H9 (cell line): Measurements from ENCODE around the gene IQGAP2. TPM values are rescaled to one million over a fixed set of nuclear protein-coding genes. Genes with fewer than 3 reads are reported as not detected.
A peak's percentile ranks its signal among the peaks of the same experiment; 100 is the strongest.

ENCODE experiments used
- DNase-seq: peaks from one replicate; pipeline ENCODE4 v3.0.0-alpha.2; 2017
- H2AFZ ChIP-seq: one replicate; pipeline ENCODE4 v1.6.1; 2013; ENCODE audit warnings: mild to moderate bottlenecking, low read length, control low read depth, moderate library complexity
- H2AK5ac ChIP-seq: 2 replicates; pipeline ENCODE4 v1.6.1; 2013; ENCODE audit warnings: low read length, control low read depth, mixed read lengths; ENCODE audit not compliant: insufficient read length
- H2BK120ac ChIP-seq: one replicate; pipeline ENCODE4 v1.6.1; 2013; ENCODE audit warnings: low read depth, mild to moderate bottlenecking, low read length, control low read depth, inconsistent platforms; ENCODE audit not compliant: poor library complexity, severe bottlenecking
- H2BK12ac ChIP-seq: 2 replicates; pipeline ENCODE4 v1.6.1; 2013; ENCODE audit warnings: low read length, control low read depth, mixed read lengths, low read depth; ENCODE audit not compliant: insufficient read length
- H2BK15ac ChIP-seq: 2 replicates; pipeline ENCODE4 v1.6.1; 2013; ENCODE audit warnings: low read depth, low read length, control low read depth
- H2BK20ac ChIP-seq: one replicate; pipeline ENCODE4 v1.6.1; 2013; ENCODE audit warnings: low read depth, mild to moderate bottlenecking, low read length, control low read depth, inconsistent platforms; ENCODE audit not compliant: poor library complexity, severe bottlenecking
- H2BK5ac ChIP-seq: 2 replicates; pipeline ENCODE4 v1.6.1; 2013; ENCODE audit warnings: low read length, control low read depth, mixed read lengths; ENCODE audit not compliant: insufficient read length
- H3K14ac ChIP-seq: 2 replicates; pipeline ENCODE4 v1.6.1; 2013; ENCODE audit warnings: low read length, control low read depth; ENCODE audit not compliant: insufficient read depth
- H3K18ac ChIP-seq: 2 replicates; pipeline ENCODE4 v1.6.1; 2013; ENCODE audit warnings: low read depth, mild to moderate bottlenecking, mixed read lengths, low read length, control low read depth; ENCODE audit not compliant: insufficient read length
- H3K23ac ChIP-seq: 2 replicates; pipeline ENCODE4 v1.6.1; 2013; ENCODE audit warnings: low read length, control low read depth, mixed read lengths, low read depth; ENCODE audit not compliant: insufficient read length
- H3K23me2 ChIP-seq: 2 replicates; pipeline ENCODE4 v1.6.1; 2013; ENCODE audit warnings: low read depth, mild to moderate bottlenecking, mixed read lengths, low read length, control low read depth; ENCODE audit not compliant: insufficient read length, poor library complexity, severe bottlenecking
- H3K27ac ChIP-seq: 2 replicates; pipeline ENCODE4 v1.5.1; 2013; ENCODE audit warnings: low read length, control low read depth, mixed read lengths, low read depth; ENCODE audit not compliant: insufficient read length
- H3K27me3 ChIP-seq: 2 replicates; pipeline ENCODE4 v1.6.1; 2013; ENCODE audit warnings: low read length, control low read depth, inconsistent platforms; ENCODE audit not compliant: insufficient read depth
- H3K4ac ChIP-seq: 2 replicates; pipeline ENCODE4 v1.6.1; 2013; ENCODE audit warnings: low read depth, mild to moderate bottlenecking, control low read depth, inconsistent platforms, low read length, moderate library complexity
- H3K4me1 ChIP-seq: 2 replicates; pipeline ENCODE4 v1.6.1; 2013; ENCODE audit warnings: low read length, control low read depth, inconsistent platforms; ENCODE audit not compliant: insufficient read depth
- H3K4me2 ChIP-seq: 2 replicates; pipeline ENCODE4 v1.6.1; 2013; ENCODE audit warnings: low read length, control low read depth, mixed read lengths; ENCODE audit not compliant: insufficient read length, insufficient read depth
- H3K56ac ChIP-seq: 2 replicates; pipeline ENCODE4 v1.6.1; 2013; ENCODE audit warnings: low read depth, mild to moderate bottlenecking, mixed read lengths, low read length, control low read depth; ENCODE audit not compliant: insufficient read length
- H3K79me1 ChIP-seq: 2 replicates; pipeline ENCODE4 v1.6.1; 2013; ENCODE audit warnings: low read depth, mild to moderate bottlenecking, moderate library complexity, low read length, control low read depth, inconsistent platforms; ENCODE audit not compliant: insufficient read depth, poor library complexity, severe bottlenecking
- H3K79me2 ChIP-seq: 2 replicates; pipeline ENCODE4 v1.6.1; 2013; ENCODE audit warnings: low read length, control low read depth, inconsistent platforms; ENCODE audit not compliant: insufficient read depth
- H3K9ac ChIP-seq: 2 replicates; pipeline ENCODE4 v1.6.1; 2013; ENCODE audit warnings: low read length, control low read depth, mixed read lengths; ENCODE audit not compliant: insufficient read length; ENCODE audit errors: extremely low read depth
- H3K9me3 ChIP-seq: one replicate; pipeline ENCODE4 v1.6.1; 2013; ENCODE audit warnings: low read depth, low read length, inconsistent platforms; ENCODE audit not compliant: control insufficient read depth
- H3T11ph ChIP-seq: one replicate; pipeline ENCODE4 v1.6.1; 2013; ENCODE audit warnings: mild to moderate bottlenecking, low read length, control low read depth, inconsistent platforms
- H4K20me1 ChIP-seq: one replicate; pipeline ENCODE4 v1.6.1; 2013; ENCODE audit not compliant: control insufficient read depth, insufficient read length, insufficient read depth
- H4K5ac ChIP-seq: 2 replicates; pipeline ENCODE4 v1.6.1; 2013; ENCODE audit warnings: low read depth, mild to moderate bottlenecking, mixed read lengths, low read length, control low read depth; ENCODE audit not compliant: insufficient read length
- H4K8ac ChIP-seq: replicated peaks from 2 replicates; pipeline ENCODE4 v1.6.1; 2013; ENCODE audit warnings: low read length, control low read depth, mixed read lengths, low read depth; ENCODE audit not compliant: insufficient read length
- H4K91ac ChIP-seq: 2 replicates; pipeline ENCODE4 v1.6.1; 2013; ENCODE audit warnings: low read depth, mild to moderate bottlenecking, moderate library complexity, mixed read lengths, low read length, control low read depth; ENCODE audit not compliant: insufficient read length
- H3K27ac Mint-ChIP-seq, 3 experiments: 2 replicates in 2 of 3; 3 replicates in 1 of 3; pipeline ENCODE4 v1.8.0; 2020 to 2021; ENCODE audit warnings: mixed read lengths in 3 of 3, mild to moderate bottlenecking in 1 of 3, moderate library complexity in 1 of 3
- H3K27me3 Mint-ChIP-seq: 2 replicates; pipeline ENCODE4 v1.8.0; 2021; ENCODE audit warnings: low read depth, mild to moderate bottlenecking, moderate library complexity, mixed read lengths
- H3K36me3 Mint-ChIP-seq, 3 experiments: 2 replicates in 2 of 3; 3 replicates in 1 of 3; pipeline ENCODE4 v1.8.0; 2020 to 2021; ENCODE audit warnings: low read depth in 3 of 3, mixed read lengths in 3 of 3; ENCODE audit not compliant: insufficient read depth in 1 of 3
- H3K4me1 Mint-ChIP-seq, 2 experiments: 2 replicates each; pipeline ENCODE4 v1.8.0; 2020; ENCODE audit warnings: mixed read lengths in 2 of 2
- H3K4me3 Mint-ChIP-seq, 2 experiments: 2 replicates in 1 of 2; 3 replicates in 1 of 2; pipeline ENCODE4 v1.8.0; 2020 to 2021; ENCODE audit warnings: mild to moderate bottlenecking in 2 of 2, mixed read lengths in 2 of 2, moderate library complexity in 1 of 2
- H3K9me3 Mint-ChIP-seq, 2 experiments: 2 replicates in 1 of 2; 3 replicates in 1 of 2; pipeline ENCODE4 v1.8.0; 2020; ENCODE audit warnings: mild to moderate bottlenecking in 2 of 2, mixed read lengths in 2 of 2, moderate library complexity in 1 of 2
- WGBS: extraction: QIAGEN DNeasy Blood & Tissue Kit; methylation state at CpG from one replicate; pipeline ENCODE4 v1.1.7; 2013; ENCODE audit warnings: missing lambda C conversion rate, low lambda C conversion rate, mixed read lengths; ENCODE audit not compliant: insufficient read length; ENCODE audit errors: extremely low coverage; 5-methylcytosine and 5-hydroxymethylcytosine counted together
- total RNA-seq: library from RNA; stranded (reverse); gene quantifications from 2 replicates; pipeline ENCODE4 v1.2.1, GENCODE V29; 2021
- TF ChIP-seq, protein P1 (sequence below): fragments of 200-600 bp; sonication (generic); conservative IDR thresholded peaks from 3 replicates; pipeline ENCODE4 v1.8.0; 2021; ENCODE audit warnings: antibody characterized with exemption, mild to moderate bottlenecking

Gene IQGAP2
- total RNA-seq, 1 experiment from 2014 or later = 22.5 TPM

DNA sequence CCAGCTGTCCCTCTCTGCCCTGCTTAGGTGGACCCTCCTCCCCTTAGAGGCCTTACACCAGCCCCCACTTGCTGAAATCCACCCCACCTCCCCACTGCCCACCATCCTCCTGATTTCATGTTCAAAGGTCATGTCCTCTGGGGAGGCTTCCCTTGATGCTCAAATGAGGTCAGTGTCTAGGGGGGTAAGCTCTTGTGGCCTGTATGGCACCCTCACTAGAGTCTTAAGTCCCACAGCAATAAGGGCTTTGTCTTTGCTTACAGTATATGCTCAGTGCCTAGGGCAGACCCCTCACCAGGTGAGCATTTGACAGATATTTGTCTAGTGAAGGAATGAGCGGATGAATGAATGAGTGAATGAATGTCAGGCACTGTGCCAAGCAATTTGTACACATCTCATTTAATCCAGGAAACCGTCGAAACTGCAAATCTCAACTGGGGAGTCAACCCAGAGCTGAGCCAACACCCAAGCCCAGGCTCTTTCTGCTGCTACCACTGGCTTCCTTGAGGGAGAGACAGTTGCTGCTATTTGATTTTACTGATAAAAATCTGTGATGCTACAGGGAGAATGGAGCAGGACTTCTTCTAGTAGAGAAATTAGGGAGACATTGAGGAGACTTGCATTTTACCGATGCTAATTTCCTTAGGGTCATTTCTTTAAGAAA is 101.9 kb downstream of the IQGAP2 start:
- no peak overlapping the region for H3K4ac ChIP-seq
- TF ChIP-seq, protein P1, sequence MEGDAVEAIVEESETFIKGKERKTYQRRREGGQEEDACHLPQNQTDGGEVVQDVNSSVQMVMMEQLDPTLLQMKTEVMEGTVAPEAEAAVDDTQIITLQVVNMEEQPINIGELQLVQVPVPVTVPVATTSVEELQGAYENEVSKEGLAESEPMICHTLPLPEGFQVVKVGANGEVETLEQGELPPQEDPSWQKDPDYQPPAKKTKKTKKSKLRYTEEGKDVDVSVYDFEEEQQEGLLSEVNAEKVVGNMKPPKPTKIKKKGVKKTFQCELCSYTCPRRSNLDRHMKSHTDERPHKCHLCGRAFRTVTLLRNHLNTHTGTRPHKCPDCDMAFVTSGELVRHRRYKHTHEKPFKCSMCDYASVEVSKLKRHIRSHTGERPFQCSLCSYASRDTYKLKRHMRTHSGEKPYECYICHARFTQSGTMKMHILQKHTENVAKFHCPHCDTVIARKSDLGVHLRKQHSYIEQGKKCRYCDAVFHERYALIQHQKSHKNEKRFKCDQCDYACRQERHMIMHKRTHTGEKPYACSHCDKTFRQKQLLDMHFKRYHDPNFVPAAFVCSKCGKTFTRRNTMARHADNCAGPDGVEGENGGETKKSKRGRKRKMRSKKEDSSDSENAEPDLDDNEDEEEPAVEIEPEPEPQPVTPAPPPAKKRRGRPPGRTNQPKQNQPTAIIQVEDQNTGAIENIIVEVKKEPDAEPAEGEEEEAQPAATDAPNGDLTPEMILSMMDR = no peak
- no peak overlapping the region for H2BK12ac ChIP-seq
- DNase-seq = no peak
- H4K5ac ChIP-seq = no peak overlapping the region
- H3K36me3 Mint-ChIP-seq = no peaks in the 10 kb centered on the region
- no peaks in the 10 kb centered on the region for H3K79me1 ChIP-seq
- no peak overlapping the region for H3K4me3 Mint-ChIP-seq
- no peaks in the 10 kb centered on the region for H4K20me1 ChIP-seq
- no peak overlapping the region for H2BK15ac ChIP-seq
- H4K91ac ChIP-seq = no peak overlapping the region
- H3T11ph ChIP-seq = no peak overlapping the region
- H3K4me1 Mint-ChIP-seq = peaks cover 24 to 25% of the 10 kb centered on the region in 2 experiments
- H3K79me2 ChIP-seq = no peaks in the 10 kb centered on the region; the same call in 1 of the 2 replicates
- WGBS = no CpG with 5 or more reads among the region's 4 CpGs
- no peak overlapping the region for H4K8ac ChIP-seq
- no peaks in the 10 kb centered on the region; a peak in 1 of 5 replicates for H3K9me3 Mint-ChIP-seq
- H3K9ac ChIP-seq = no peak overlapping the region
- no peak overlapping the region for H2BK120ac ChIP-seq
- no peak overlapping the region for H3K18ac ChIP-seq
- peaks cover 8% of the 10 kb centered on the region; the same call in 1 of the 2 replicates for H3K4me1 ChIP-seq
- H3K27ac ChIP-seq = no peak overlapping the region
- H3K27ac Mint-ChIP-seq = peak overlapping the region in 1 of 3 experiments; percentile 71; a peak in 4 of 7 replicates
- H3K23me2 ChIP-seq = no peaks in the 10 kb centered on the region
- H3K23ac ChIP-seq = no peak overlapping the region
- H2AFZ ChIP-seq = no peak overlapping the region
- no peak overlapping the region for H3K4me2 ChIP-seq
- no peak overlapping the region for H2AK5ac ChIP-seq
- H3K27me3 Mint-ChIP-seq = no peaks in the 10 kb centered on the region
- no peak overlapping the region for H3K56ac ChIP-seq
- H3K14ac ChIP-seq = no peak overlapping the region
- H3K9me3 ChIP-seq = no peaks in the 10 kb centered on the region
- H2BK20ac ChIP-seq = no peak overlapping the region
- H3K27me3 ChIP-seq = no peaks in the 10 kb centered on the region
- H2BK5ac ChIP-seq = no peak overlapping the region
